ENCODE data around the gene CRMP1.

Gene CRMP1

GRCh38 chr4:5895287-5895686 is 2.4 kb upstream of the CRMP1 start:
- no peaks in the 10 kb centered on the region for H3K36me3 ChIP-seq (ENCODE audit: control insufficient read depth, insufficient read depth, low read length)
- H3K9ac ChIP-seq (ENCODE audit: low read length), result no peak overlapping the region
- H3K4ac ChIP-seq (ENCODE audit: low read depth, low read length), result no peak overlapping the region
- H3K79me1 ChIP-seq (ENCODE audit: low read length), result no peaks in the 10 kb centered on the region
- no peak overlapping the region for H3K56ac ChIP-seq (ENCODE audit: low read length)
- H2BK120ac ChIP-seq (ENCODE audit: low read depth, low read length), result no peak overlapping the region
- peaks cover 15% of the 10 kb centered on the region for H3K27me3 ChIP-seq (ENCODE audit: insufficient read depth, low read length, poor library complexity)
- no peak overlapping the region for H2AK5ac ChIP-seq (ENCODE audit: low read length)
- H2BK15ac ChIP-seq (replicated peaks; ENCODE audit: low read depth), result no peak overlapping the region
- H3K4me1 ChIP-seq (ENCODE audit: control insufficient read depth, low read depth, low read length), result peaks cover 7% of the 10 kb centered on the region
- no peak for DNase-seq
- no peak overlapping the region for H3K27ac ChIP-seq (ENCODE audit: low read depth, low read length)
- no peaks in the 10 kb centered on the region for H3K79me2 ChIP-seq (ENCODE audit: control insufficient read depth, insufficient read depth, low read length)
- H4K5ac ChIP-seq (ENCODE audit: low read length), result no peak overlapping the region
- no peak overlapping the region for H3K18ac ChIP-seq (ENCODE audit: low read length)
- H3K4me3 ChIP-seq (ENCODE audit: low read length), result no peak overlapping the region
- no peak overlapping the region for H2BK5ac ChIP-seq (ENCODE audit: low read length)
- H3K4me2 ChIP-seq (ENCODE audit: low read length), result no peak overlapping the region
- no CpG with 5 or more reads among the region's 4 CpGs for WGBS (ENCODE audit: extremely low coverage, insufficient coverage, low lambda C conversion rate)
- H4K8ac ChIP-seq (ENCODE audit: low read depth, low read length), result no peak overlapping the region
- H3K23ac ChIP-seq (ENCODE audit: low read length), result peak overlapping the region; percentile 66

GRCh38 chr4:5894266-5894665 is 1.4 kb upstream of the CRMP1 start:
- H3K23ac ChIP-seq (ENCODE audit: low read length), result no peak overlapping the region
- H3K4me3 ChIP-seq (ENCODE audit: low read length), result no peak overlapping the region
- H2AK5ac ChIP-seq (ENCODE audit: low read length), result no peak overlapping the region
- no peaks in the 10 kb centered on the region for H3K79me2 ChIP-seq (ENCODE audit: control insufficient read depth, insufficient read depth, low read length)
- H3K4me2 ChIP-seq (ENCODE audit: low read length), result no peak overlapping the region
- peaks cover 15% of the 10 kb centered on the region for H3K27me3 ChIP-seq (ENCODE audit: insufficient read depth, low read length, poor library complexity)
- no peak overlapping the region for H3K9ac ChIP-seq (ENCODE audit: low read length)
- no peak overlapping the region for H3K27ac ChIP-seq (ENCODE audit: low read depth, low read length)
- H2BK5ac ChIP-seq (ENCODE audit: low read length), result no peak overlapping the region
- no peak overlapping the region for H3K4ac ChIP-seq (ENCODE audit: low read depth, low read length)
- H3K18ac ChIP-seq (ENCODE audit: low read length), result no peak overlapping the region
- H3K56ac ChIP-seq (ENCODE audit: low read length), result no peak overlapping the region
- H2BK15ac ChIP-seq (replicated peaks; ENCODE audit: low read depth), result no peak overlapping the region
- H3K79me1 ChIP-seq (ENCODE audit: low read length), result no peaks in the 10 kb centered on the region
- no CpG with 5 or more reads among the region's 7 CpGs for WGBS (ENCODE audit: extremely low coverage, insufficient coverage, low lambda C conversion rate)
- H4K5ac ChIP-seq (ENCODE audit: low read length), result no peak overlapping the region
- DNase-seq, result no peak
- H4K8ac ChIP-seq (ENCODE audit: low read depth, low read length), result no peak overlapping the region
- peaks cover 8% of the 10 kb centered on the region for H3K4me1 ChIP-seq (ENCODE audit: control insufficient read depth, low read depth, low read length)
- H2BK120ac ChIP-seq (ENCODE audit: low read depth, low read length), result no peak overlapping the region
- no peaks in the 10 kb centered on the region for H3K36me3 ChIP-seq (ENCODE audit: control insufficient read depth, insufficient read depth, low read length)

DNA sequence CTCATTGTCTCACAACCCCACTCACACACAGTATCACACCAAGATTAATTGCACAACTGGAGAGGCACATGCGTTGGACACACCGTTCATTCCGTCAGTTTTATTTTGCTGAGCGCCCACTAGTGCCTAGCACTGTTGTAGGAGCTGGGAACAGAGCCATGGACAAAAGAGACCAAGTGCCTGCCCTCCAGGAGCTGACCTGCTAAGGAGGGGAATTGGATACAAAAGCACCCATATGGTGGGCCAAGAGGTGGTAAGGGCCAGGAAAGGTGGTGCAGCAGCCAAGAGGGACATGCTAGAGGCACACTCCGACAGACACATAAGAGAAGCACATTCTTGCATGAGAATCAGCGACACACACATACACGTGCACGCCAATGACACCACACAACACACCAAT is 705 bp upstream of the CRMP1 start:
- Histone ChIP-seq H3K9ac (ENCODE audit: low read length) (peak overlapping the region; percentile 48), H3K27ac (ENCODE audit: low read depth, low read length) (no peak overlapping the region), H2BK120ac (ENCODE audit: low read depth, low read length) (no peak overlapping the region), H3K4me3 (ENCODE audit: low read length) (no peak overlapping the region), H3K4ac (ENCODE audit: low read depth, low read length) (no peak overlapping the region), H3K36me3 (ENCODE audit: control insufficient read depth, insufficient read depth, low read length) (no peaks in the 10 kb centered on the region), H4K8ac (ENCODE audit: low read depth, low read length) (no peak overlapping the region), H3K23ac (ENCODE audit: low read length) (no peak overlapping the region), H4K5ac (ENCODE audit: low read length) (no peak overlapping the region), H3K56ac (ENCODE audit: low read length) (peak overlapping the region; percentile 69), H2AK5ac (ENCODE audit: low read length) (no peak overlapping the region), H3K4me2 (ENCODE audit: low read length) (peak overlapping the region; percentile 78), H3K18ac (ENCODE audit: low read length) (no peak overlapping the region), H2BK15ac (replicated peaks; ENCODE audit: low read depth) (no peak overlapping the region), H2BK5ac (ENCODE audit: low read length) (no peak overlapping the region), H3K79me1 (ENCODE audit: low read length) (no peaks in the 10 kb centered on the region), H3K79me2 (ENCODE audit: control insufficient read depth, insufficient read depth, low read length) (no peaks in the 10 kb centered on the region), H3K27me3 (ENCODE audit: insufficient read depth, low read length, poor library complexity) (peaks cover 15% of the 10 kb centered on the region), H3K4me1 (ENCODE audit: control insufficient read depth, low read depth, low read length) (peaks cover 10% of the 10 kb centered on the region)
- DNase-seq, result no peak
- no CpG with 5 or more reads among the region's 8 CpGs for WGBS (ENCODE audit: extremely low coverage, insufficient coverage, low lambda C conversion rate)

GRCh38 chr4:5892323-5893003 is 423 bp downstream of the CRMP1 start:
- Histone ChIP-seq H3K4me2 (ENCODE audit: low read length) (peak overlapping the region; percentile 67), H3K79me2 (ENCODE audit: control insufficient read depth, insufficient read depth, low read length) (peaks cover 2% of the 10 kb centered on the region), H2AK5ac (ENCODE audit: low read length) (no peak overlapping the region), H3K27me3 (ENCODE audit: insufficient read depth, low read length, poor library complexity) (peaks cover 15% of the 10 kb centered on the region), H2BK5ac (ENCODE audit: low read length) (no peak overlapping the region), H4K8ac (ENCODE audit: low read depth, low read length) (no peak overlapping the region), H2BK15ac (replicated peaks; ENCODE audit: low read depth) (no peak overlapping the region), H3K23ac (ENCODE audit: low read length) (no peak overlapping the region), H3K4me3 (ENCODE audit: low read length) (no peak overlapping the region), H3K27ac (ENCODE audit: low read depth, low read length) (no peak overlapping the region), H3K36me3 (ENCODE audit: control insufficient read depth, insufficient read depth, low read length) (no peaks in the 10 kb centered on the region), H3K56ac (ENCODE audit: low read length) (peak overlapping the region; percentile 73), H2BK120ac (ENCODE audit: low read depth, low read length) (no peak overlapping the region), H3K4ac (ENCODE audit: low read depth, low read length) (no peak overlapping the region), H3K4me1 (ENCODE audit: control insufficient read depth, low read depth, low read length) (peaks cover 10% of the 10 kb centered on the region), H4K5ac (ENCODE audit: low read length) (no peak overlapping the region), H3K9ac (ENCODE audit: low read length) (peak overlapping the region; percentile 51), H3K79me1 (ENCODE audit: low read length) (no peaks in the 10 kb centered on the region), H3K18ac (ENCODE audit: low read length) (no peak overlapping the region)
- WGBS (ENCODE audit: extremely low coverage, insufficient coverage, low lambda C conversion rate), result no CpG with 5 or more reads among the region's 100 CpGs
- no peak for DNase-seq

DNA sequence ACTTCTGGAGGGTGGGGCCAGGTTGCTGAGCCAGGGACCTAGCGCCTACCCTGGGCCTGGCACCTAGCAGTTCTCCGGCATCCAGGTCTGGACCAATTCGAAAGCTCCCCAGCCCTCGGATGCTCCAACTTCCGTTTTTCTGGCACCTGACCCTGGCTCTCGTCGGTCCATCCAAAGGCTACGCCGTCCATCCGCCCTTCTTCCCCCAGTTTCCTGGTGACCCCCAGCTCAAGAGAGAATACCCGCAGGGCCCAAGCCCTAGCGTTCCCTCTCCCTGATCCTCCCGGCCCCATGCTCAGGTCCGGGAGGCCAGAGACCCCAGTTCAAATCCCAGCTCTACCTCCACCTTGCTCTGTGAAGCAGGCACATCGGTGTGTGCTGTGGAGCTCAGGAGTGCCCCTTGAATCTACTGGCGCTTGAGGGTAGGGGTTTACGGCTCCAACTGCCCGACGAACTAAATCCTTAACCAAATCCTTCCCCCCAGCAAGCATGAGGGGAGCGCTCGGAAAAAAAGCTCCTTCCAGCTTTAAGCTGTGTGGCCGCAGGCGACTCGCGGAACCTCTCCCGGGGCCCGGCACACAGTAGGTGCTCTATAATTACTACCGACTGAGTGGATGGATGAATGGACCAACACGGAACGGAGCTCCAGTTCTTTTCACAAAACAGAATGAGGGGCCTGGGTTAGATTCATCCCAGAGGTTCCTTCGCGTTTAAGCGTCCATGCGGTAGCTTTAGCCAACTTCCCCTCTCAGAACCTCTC is 1.1 kb downstream of the CRMP1 start:
- H3K23ac ChIP-seq (ENCODE audit: low read length), result no peak overlapping the region
- H2BK15ac ChIP-seq (replicated peaks; ENCODE audit: low read depth), result no peak overlapping the region
- peaks cover 10% of the 10 kb centered on the region for H3K4me1 ChIP-seq (ENCODE audit: control insufficient read depth, low read depth, low read length)
- no peak overlapping the region for H3K4ac ChIP-seq (ENCODE audit: low read depth, low read length)
- no peaks in the 10 kb centered on the region for H3K36me3 ChIP-seq (ENCODE audit: control insufficient read depth, insufficient read depth, low read length)
- no peak overlapping the region for H3K9ac ChIP-seq (ENCODE audit: low read length)
- no peak overlapping the region for H4K8ac ChIP-seq (ENCODE audit: low read depth, low read length)
- no peak overlapping the region for H3K4me3 ChIP-seq (ENCODE audit: low read length)
- H3K27ac ChIP-seq (ENCODE audit: low read depth, low read length), result no peak overlapping the region
- no peak overlapping the region for H3K4me2 ChIP-seq (ENCODE audit: low read length)
- H3K56ac ChIP-seq (ENCODE audit: low read length), result no peak overlapping the region
- H3K27me3 ChIP-seq (ENCODE audit: insufficient read depth, low read length, poor library complexity), result peaks cover 15% of the 10 kb centered on the region
- H4K5ac ChIP-seq (ENCODE audit: low read length), result no peak overlapping the region
- H2AK5ac ChIP-seq (ENCODE audit: low read length), result no peak overlapping the region
- H3K79me2 ChIP-seq (ENCODE audit: control insufficient read depth, insufficient read depth, low read length), result peaks cover 9% of the 10 kb centered on the region
- H2BK5ac ChIP-seq (ENCODE audit: low read length), result no peak overlapping the region
- DNase-seq, result no peak
- peaks cover 5% of the 10 kb centered on the region for H3K79me1 ChIP-seq (ENCODE audit: low read length)
- no CpG with 5 or more reads among the region's 34 CpGs for WGBS (ENCODE audit: extremely low coverage, insufficient coverage, low lambda C conversion rate)
- H3K18ac ChIP-seq (ENCODE audit: low read length), result no peak overlapping the region
- H2BK120ac ChIP-seq (ENCODE audit: low read depth, low read length), result no peak overlapping the region
